Gastroesophageal sphincter (tissue), 4 donors: ENCODE data around the gene NTS. TPM values are rescaled to one million over a fixed set of nuclear protein-coding genes. Genes with fewer than 3 reads are reported as not detected.

Experiments used
- ATAC-seq: fragments of 150-250 bp; one replicate; pipeline ENCODE4 v1.9.1; 2016; ENCODE audit warnings: mild to moderate bottlenecking, moderate library complexity
- H3K27ac ChIP-seq, 4 donors: fragments of 200-600 bp; sonication (generic) in 3 of 4; 1 replicate in 3 of 4; 2 replicates in 1 of 4; pipeline ENCODE4 v1.5.1; 2016 to 2019
- H3K27me3 ChIP-seq: fragments of 200-600 bp; sonication (generic); one replicate; pipeline ENCODE4 v1.5.1; 2019
- H3K36me3 ChIP-seq, 2 donors: fragments of 200-600 bp; sonication (generic); one replicate each; pipeline ENCODE4 v1.5.1; 2019; ENCODE audit warnings: control low read depth in 1 of 2
- H3K4me1 ChIP-seq, 3 donors: fragments of 200-600 bp; sonication (generic); 1 replicate in 2 of 3; 2 replicates in 1 of 3; pipeline ENCODE4 v1.5.1; 2016 to 2019; ENCODE audit warnings: control low read depth in 2 of 3
- H3K4me3 ChIP-seq, 2 donors: fragments of 200-600 bp; sonication (generic); one replicate each; pipeline ENCODE4 v1.5.1; 2019; ENCODE audit warnings: mild to moderate bottlenecking in 1 of 2, moderate library complexity in 1 of 2
- H3K9me3 ChIP-seq, 3 donors: fragments of 200-600 bp; sonication (generic); one replicate each; pipeline ENCODE4 v1.5.1; 2017 to 2019; ENCODE audit warnings: control low read depth in 2 of 3
- EP300 ChIP-seq: sonication (generic); formaldehyde crosslinking; IDR thresholded peaks from one replicate; pipeline ENCODE4 v1.6.1; 2017; ENCODE audit warnings: antibody characterized with exemption, mild to moderate bottlenecking
- POLR2A ChIP-seq, 2 donors: fragments of 450-650 bp; IDR thresholded peaks; one replicate each; pipeline ENCODE4 v1.6.1; 2017; ENCODE audit warnings: antibody characterized with exemption in 2 of 2, mild to moderate bottlenecking in 2 of 2, moderate library complexity in 1 of 2
- POLR2AphosphoS5 ChIP-seq: sonication (generic); formaldehyde crosslinking; IDR thresholded peaks from one replicate; pipeline ENCODE4 v1.6.1; 2017; ENCODE audit warnings: antibody characterized with exemption
- WGBS, 2 donors: methylation state at CpG; one replicate each; pipeline ENCODE4 v1.1.5; 2018; ENCODE audit warnings: low coverage in 1 of 2; 5-methylcytosine and 5-hydroxymethylcytosine counted together
- total RNA-seq, 4 donors: library from RNA; depleted of rRNA; stranded (reverse); fragments of >200 nt; gene quantifications; one replicate each; pipeline ENCODE4 v1.1.0, GENCODE V29; 2016
- TF ChIP-seq, protein P1 (sequence below), 4 experiments: fragments of 200-600 bp in 2 of 4; fragments of 450-650 bp in 2 of 4; sonication (generic) in 1 of 4; IDR thresholded peaks; one replicate each; pipeline ENCODE4 v1.5.1; 2017 to 2019; ENCODE audit warnings: antibody characterized with exemption in 4 of 4, mild to moderate bottlenecking in 2 of 4, moderate library complexity in 2 of 4

Gene NTS
- total RNA-seq, 4 donors from 2014 or later: 0.40 to 0.66 (median 0.47) TPM; not detected in 1

DNA sequence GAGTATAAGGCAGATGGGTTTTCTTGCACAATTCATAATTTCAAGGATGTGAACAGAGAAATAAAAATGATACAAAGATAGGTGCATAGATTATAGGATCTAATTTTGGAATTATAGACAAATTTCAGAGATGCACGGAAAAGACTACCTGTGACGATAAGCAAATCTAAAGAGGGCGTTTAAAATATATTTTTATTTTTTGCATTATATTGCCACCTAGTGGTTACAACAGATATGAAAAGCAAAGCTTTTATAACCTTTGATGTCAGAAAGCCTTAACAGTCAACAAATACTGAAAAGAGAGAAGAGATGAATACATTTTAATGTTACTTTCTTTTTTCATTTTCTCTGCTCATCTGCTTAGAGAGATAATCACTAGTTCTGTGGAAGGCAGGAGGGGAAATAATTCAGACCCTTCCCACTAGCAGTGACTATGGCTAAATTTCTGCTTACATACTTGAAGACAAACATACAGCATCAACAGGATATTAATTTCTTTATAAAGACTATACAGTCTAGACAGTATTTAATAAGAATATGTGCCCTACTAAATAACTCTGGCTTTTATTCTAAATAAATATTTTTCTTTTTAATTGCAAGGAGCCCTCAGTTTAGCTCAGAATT lies 46.3 kb downstream of the NTS start:
- Histone ChIP-seq H3K27me3 (no peaks in the 10 kb centered on the region), H3K9me3 (no peaks in the 10 kb centered on the region), H3K4me3 (no peak overlapping the region), H3K27ac (no peak overlapping the region), H3K36me3 (no peaks in the 10 kb centered on the region), H3K4me1 (no peaks in the 10 kb centered on the region)
- WGBS, 2 donors: 0 to 4% methylated on average over 3 of the region's 3 CpGs
- no peak for ATAC-seq
- TF ChIP-seq POLR2AphosphoS5: no peak
- TF ChIP-seq EP300: no peak
- TF ChIP-seq, protein P1, sequence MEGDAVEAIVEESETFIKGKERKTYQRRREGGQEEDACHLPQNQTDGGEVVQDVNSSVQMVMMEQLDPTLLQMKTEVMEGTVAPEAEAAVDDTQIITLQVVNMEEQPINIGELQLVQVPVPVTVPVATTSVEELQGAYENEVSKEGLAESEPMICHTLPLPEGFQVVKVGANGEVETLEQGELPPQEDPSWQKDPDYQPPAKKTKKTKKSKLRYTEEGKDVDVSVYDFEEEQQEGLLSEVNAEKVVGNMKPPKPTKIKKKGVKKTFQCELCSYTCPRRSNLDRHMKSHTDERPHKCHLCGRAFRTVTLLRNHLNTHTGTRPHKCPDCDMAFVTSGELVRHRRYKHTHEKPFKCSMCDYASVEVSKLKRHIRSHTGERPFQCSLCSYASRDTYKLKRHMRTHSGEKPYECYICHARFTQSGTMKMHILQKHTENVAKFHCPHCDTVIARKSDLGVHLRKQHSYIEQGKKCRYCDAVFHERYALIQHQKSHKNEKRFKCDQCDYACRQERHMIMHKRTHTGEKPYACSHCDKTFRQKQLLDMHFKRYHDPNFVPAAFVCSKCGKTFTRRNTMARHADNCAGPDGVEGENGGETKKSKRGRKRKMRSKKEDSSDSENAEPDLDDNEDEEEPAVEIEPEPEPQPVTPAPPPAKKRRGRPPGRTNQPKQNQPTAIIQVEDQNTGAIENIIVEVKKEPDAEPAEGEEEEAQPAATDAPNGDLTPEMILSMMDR (IDR thresholded peaks at IDR 0.05): peak; percentile 38 to 67 (median 50)
- no peak for TF ChIP-seq POLR2A (IDR thresholded peaks at IDR 0.05)

DNA sequence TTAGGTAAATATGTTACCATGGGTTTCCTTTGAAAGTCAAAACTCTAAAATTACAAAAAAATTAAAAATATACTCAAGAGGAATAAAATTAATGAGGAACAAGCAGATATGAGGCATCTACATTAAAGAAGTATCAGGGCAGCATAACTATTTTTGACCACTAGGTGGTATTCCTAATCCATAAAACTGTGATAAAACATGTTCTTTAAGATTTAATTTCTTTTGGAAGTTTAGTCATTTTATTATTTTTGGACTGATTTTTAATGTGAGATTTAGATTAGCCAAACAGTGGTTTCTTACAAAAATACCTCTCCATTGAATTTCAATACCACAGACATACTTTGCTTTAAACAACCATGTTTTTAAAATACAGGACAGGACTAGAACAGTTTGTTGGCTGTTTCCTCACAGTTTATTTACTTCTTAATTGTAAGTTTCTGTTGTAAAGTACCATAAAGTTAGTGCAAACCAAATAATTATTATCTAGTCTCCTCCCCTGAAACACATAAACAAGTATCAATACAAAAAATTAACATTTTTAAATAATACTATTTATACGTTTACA lies 49.8 kb downstream of the NTS start:
- TF ChIP-seq EP300: no peak
- TF ChIP-seq POLR2AphosphoS5: no peak
- no peak for TF ChIP-seq POLR2A (IDR thresholded peaks at IDR 0.05)
- TF ChIP-seq, protein P1 (IDR thresholded peaks at IDR 0.05): peak; percentile 24 to 45 (median 28)

DNA sequence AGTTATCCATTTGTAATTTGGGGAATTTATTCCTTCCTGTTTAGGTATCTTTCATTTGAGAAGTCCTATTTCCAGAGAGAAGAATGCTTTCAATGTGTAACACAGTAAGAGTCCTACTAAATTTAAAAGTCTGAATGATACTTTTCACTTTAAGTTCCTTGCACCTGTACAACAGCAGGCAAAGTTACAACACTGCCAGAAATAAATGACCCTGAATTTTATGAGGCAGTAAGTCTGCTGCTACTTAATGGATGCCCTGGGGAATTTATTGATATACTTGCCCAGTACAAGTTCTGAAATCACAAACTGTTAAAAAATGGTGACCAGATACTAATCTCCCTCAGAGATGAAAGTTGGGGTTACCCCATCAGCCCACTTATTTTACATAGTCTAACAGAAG lies 53.1 kb downstream of the NTS start:
- no peak for TF ChIP-seq EP300
- no peak for TF ChIP-seq POLR2AphosphoS5
- no peak for TF ChIP-seq POLR2A (IDR thresholded peaks at IDR 0.05)
- TF ChIP-seq, protein P1 (IDR thresholded peaks at IDR 0.05): no peak
- ATAC-seq: no peak
- Histone ChIP-seq H3K4me1 (no peaks in the 10 kb centered on the region), H3K4me3 (no peak overlapping the region), H3K27me3 (no peaks in the 10 kb centered on the region), H3K9me3 (no peaks in the 10 kb centered on the region), H3K27ac (no peak overlapping the region), H3K36me3 (no peaks in the 10 kb centered on the region)

More for the DNA sequence above, 49.8 kb downstream of the NTS start:
- ATAC-seq: no peak
- Histone ChIP-seq H3K4me1 (no peaks in the 10 kb centered on the region), H3K27ac (no peak overlapping the region), H3K36me3 (no peaks in the 10 kb centered on the region), H3K9me3 (no peaks in the 10 kb centered on the region), H3K4me3 (no peak overlapping the region), H3K27me3 (no peaks in the 10 kb centered on the region)
- WGBS, 2 donors: 56 to 85% methylated on average over 1 of the region's 1 CpG

Other genes starting within 250 kb of the NTS start
- 1 to 10 TPM; 1.6 to 6.1 (median 2.5) TPM for gene RASSF9, start 37.9 kb upstream of the NTS start, total RNA-seq